ENCODE measurements around the gene RPTOR. TPM values are rescaled to one million over a fixed set of nuclear protein-coding genes. Genes with fewer than 3 reads are reported as not detected.

RPTOR gene
- total and polyA plus RNA-seq, 10 of the 15 experiments (the other 5 are each of a cell fraction or from before 2014, with no cell fraction given): 0.18 to 32.1 (median 7.8) TPM

DNA sequence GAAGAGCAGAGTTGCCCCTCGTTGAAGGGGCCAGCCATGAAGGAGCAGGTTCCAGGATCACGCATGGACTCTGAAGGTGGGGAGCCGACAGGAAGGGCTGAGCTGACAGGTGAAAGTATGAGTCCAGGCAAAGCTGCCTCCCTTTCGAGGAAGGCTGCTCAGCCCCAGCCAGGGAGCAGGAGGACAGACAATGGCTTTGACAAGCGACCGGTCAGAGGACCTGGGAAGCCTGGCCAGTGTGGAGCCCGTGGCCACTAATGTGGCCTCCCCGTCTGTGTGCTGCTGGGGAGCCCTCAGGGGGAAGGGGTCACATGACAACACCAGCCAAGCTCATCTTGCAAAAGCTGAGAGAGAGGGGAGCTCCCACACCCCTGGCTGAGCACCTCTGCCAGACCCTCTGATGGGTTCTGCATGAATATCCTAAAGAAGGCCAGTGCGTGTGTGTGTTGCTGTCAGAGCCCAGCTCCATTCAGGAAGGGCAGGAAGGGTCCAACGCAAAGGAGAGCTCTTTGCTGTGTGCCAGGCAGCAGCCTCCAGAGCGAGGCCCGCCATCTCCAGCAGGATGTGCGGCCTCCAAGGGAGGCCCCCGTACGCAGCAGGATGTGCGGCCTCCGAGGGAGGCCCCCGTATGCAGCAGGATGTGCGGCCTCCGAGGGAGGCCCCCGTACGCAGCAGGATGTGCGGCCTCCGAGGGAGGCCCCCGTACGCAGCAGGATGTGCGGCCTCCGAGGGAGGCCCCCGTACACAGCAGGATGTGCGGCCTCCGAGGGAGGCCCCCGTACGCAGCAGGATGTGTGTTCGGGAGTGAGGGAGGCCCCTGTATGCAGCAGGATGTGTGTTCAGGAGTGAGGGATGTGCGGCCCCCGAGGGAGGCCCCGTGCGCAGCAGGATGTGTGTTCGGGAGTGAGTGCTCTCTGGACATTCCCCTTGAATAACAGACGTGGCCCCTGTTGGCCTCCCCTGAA lies 344.9 kb downstream of the RPTOR start:
- peaks cover 30% of the 10 kb centered on the region for H3K4me1 ChIP-seq (ENCODE audit: control insufficient read depth, insufficient read depth, low read length)
- no peak for ATAC-seq
- BruUV-seq (replicated peaks): no TSS peak

DNA sequence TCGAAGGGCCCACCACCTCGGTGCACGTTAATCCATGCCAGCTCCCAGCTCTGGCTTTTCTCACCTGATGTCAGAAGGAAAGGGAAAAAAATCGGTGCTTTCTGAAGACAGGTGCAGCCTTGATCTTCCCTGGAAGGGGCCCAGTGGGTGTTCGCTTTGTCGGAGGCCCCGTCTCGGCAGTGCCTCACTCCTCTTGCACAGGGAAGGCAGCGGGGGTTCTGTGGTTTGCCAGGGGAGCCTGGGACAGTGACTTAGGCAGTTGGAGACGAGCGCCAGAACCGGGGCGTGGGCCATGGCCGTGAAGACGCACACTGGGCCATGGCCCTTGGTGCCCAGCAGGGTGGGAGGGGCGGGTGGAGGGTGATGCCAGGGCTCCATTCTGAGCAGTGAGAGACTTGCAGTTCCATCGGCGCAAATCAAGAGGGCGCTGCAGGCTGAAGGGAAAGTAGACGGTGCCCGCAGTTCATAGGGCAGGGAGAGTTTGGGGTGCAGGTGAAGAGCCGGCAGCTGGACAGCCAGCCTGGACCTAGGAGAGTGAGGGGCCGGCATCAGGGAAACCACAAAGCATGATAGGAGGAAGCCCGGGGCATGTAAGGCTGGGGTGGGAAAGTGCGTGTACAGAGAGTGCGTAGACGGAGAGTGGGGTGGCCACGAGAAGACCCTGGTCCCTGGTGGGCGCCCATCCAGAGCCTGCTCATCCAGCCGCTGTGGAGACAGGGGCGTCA lies 345.7 kb downstream of the RPTOR start:
- H3K9ac ChIP-seq (ENCODE audit: control insufficient read depth, insufficient read depth, low read length): no peak overlapping the region
- POLR2A ChIA-PET: no interaction called here
- peak overlapping the region; percentile 89; the same call in 1 of the 2 replicates for H3K4me2 ChIP-seq (ENCODE audit: control insufficient read depth, insufficient read depth)
- intact Hi-C loops (cut with micrococcal nuclease; ENCODE audit: unreplicated experiment) (loop anchor here (5.0 kb wide), 1 partner anchor 153 kb away; no protein-coding TSS in a partner anchor), in situ Hi-C loops (cut with MboI) (no loop called here)
- H3K27ac ChIP-seq (ENCODE audit: control insufficient read depth, insufficient read depth): no peak overlapping the region; the same call in 1 of the 2 replicates
- H3K27me3 ChIP-seq (replicated peaks in 1 of 2; ENCODE audit: control insufficient read depth in 2 of 2, insufficient read depth in 2 of 2, low read length in 1 of 2): no peaks in the 10 kb centered on the region
- H4K20me1 ChIP-seq (ENCODE audit: control insufficient read depth, insufficient read depth): no peaks in the 10 kb centered on the region
- H3K4me3 ChIP-seq: no peak overlapping the region
- H2AFZ ChIP-seq (ENCODE audit: control insufficient read depth, low read depth, low read length): no peak overlapping the region
- ATAC-seq: no peak
- RAD21 ChIA-PET (ENCODE audit: unreplicated experiment): no interaction called here
- CTCF ChIA-PET: interaction anchor here (1.0 kb wide), 1 partner anchor 13 kb away, joined by 3 read pairs; no protein-coding TSS in a partner anchor
- DNase-seq (ENCODE audit: low read depth, low spot score): no peak
- FAIRE-seq: no peak
- H3K79me2 ChIP-seq (ENCODE audit: control insufficient read depth, insufficient read depth, low read length): no peaks in the 10 kb centered on the region
- SMC1A ChIA-PET (ENCODE audit: uncharacterized antibody, unreplicated experiment): interaction anchor here (1.8 kb wide), 1 partner anchor 80 kb away, joined by 3 read pairs; no protein-coding TSS in a partner anchor
- H3K36me3 ChIP-seq (ENCODE audit: control insufficient read depth in 2 of 2, insufficient read depth in 2 of 2, low read length in 1 of 2): peaks cover 13 to 17% of the 10 kb centered on the region in 2 experiments
- TF ChIP-seq, protein P1, sequence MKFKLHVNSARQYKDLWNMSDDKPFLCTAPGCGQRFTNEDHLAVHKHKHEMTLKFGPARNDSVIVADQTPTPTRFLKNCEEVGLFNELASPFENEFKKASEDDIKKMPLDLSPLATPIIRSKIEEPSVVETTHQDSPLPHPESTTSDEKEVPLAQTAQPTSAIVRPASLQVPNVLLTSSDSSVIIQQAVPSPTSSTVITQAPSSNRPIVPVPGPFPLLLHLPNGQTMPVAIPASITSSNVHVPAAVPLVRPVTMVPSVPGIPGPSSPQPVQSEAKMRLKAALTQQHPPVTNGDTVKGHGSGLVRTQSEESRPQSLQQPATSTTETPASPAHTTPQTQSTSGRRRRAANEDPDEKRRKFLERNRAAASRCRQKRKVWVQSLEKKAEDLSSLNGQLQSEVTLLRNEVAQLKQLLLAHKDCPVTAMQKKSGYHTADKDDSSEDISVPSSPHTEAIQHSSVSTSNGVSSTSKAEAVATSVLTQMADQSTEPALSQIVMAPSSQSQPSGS (IDR thresholded peaks at IDR 0.05; ENCODE audit: low read length): no peak
- TF ChIP-seq, protein P2, sequence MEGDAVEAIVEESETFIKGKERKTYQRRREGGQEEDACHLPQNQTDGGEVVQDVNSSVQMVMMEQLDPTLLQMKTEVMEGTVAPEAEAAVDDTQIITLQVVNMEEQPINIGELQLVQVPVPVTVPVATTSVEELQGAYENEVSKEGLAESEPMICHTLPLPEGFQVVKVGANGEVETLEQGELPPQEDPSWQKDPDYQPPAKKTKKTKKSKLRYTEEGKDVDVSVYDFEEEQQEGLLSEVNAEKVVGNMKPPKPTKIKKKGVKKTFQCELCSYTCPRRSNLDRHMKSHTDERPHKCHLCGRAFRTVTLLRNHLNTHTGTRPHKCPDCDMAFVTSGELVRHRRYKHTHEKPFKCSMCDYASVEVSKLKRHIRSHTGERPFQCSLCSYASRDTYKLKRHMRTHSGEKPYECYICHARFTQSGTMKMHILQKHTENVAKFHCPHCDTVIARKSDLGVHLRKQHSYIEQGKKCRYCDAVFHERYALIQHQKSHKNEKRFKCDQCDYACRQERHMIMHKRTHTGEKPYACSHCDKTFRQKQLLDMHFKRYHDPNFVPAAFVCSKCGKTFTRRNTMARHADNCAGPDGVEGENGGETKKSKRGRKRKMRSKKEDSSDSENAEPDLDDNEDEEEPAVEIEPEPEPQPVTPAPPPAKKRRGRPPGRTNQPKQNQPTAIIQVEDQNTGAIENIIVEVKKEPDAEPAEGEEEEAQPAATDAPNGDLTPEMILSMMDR (IDR thresholded peaks at IDR 0.05 in 2 of 3, conservative IDR thresholded peaks at IDR 0.05 in 1 of 3; ENCODE audit: control insufficient read depth in 2 of 3, extremely low read depth in 1 of 3, insufficient read depth in 1 of 3, low read depth in 3 of 3, low read length in 3 of 3): 0 out of 6 replicates have a peak, but pooled peaks of 1 of the 3 experiments have one; percentile 14
- 97% methylated on average over 31 of the region's 31 CpGs for WGBS (ENCODE audit: insufficient coverage, insufficient replicate concordance, low lambda C conversion rate, missing lambda C conversion rate)
- BruUV-seq (replicated peaks): no TSS peak
- peaks cover 30% of the 10 kb centered on the region for H3K4me1 ChIP-seq (ENCODE audit: control insufficient read depth, insufficient read depth, low read length)
- H3K9me3 ChIP-seq (replicated peaks; ENCODE audit: control insufficient read depth, insufficient read depth, low read length): no peaks in the 10 kb centered on the region

More for the DNA sequence above, 344.9 kb downstream of the RPTOR start:
- POLR2A ChIA-PET: no interaction called here
- 99% methylated on average over 34 of the region's 40 CpGs for WGBS (ENCODE audit: insufficient coverage, insufficient replicate concordance, low lambda C conversion rate, missing lambda C conversion rate)
- H3K9me3 ChIP-seq (replicated peaks; ENCODE audit: control insufficient read depth, insufficient read depth, low read length): no peaks in the 10 kb centered on the region
- H3K4me2 ChIP-seq (ENCODE audit: control insufficient read depth, insufficient read depth): no peak overlapping the region
- intact Hi-C loops (cut with micrococcal nuclease; ENCODE audit: unreplicated experiment) (loop anchor here (5.0 kb wide), 1 partner anchor 152 kb away; no protein-coding TSS in a partner anchor), in situ Hi-C loops (cut with MboI) (no loop called here)
- DNase-seq (ENCODE audit: low read depth, low spot score) (no peak), FAIRE-seq (no peak)
- no peak overlapping the region for H3K27ac ChIP-seq (ENCODE audit: control insufficient read depth, insufficient read depth)
- no peaks in the 10 kb centered on the region for H3K79me2 ChIP-seq (ENCODE audit: control insufficient read depth, insufficient read depth, low read length)
- TF ChIP-seq SREBF2 (IDR thresholded peaks at IDR 0.05; ENCODE audit: low read length) (no peak), DPF2 (IDR thresholded peaks at IDR 0.05) (no peak), YY1 (IDR thresholded peaks at IDR 0.05; ENCODE audit: low read depth, low read length) (no peak)
- CTCF ChIA-PET: interaction anchor here (0.8 to 1.0 kb wide), 2 partner anchors 10 to 12 kb away, joined by 3 to 4 read pairs; no protein-coding TSS in a partner anchor
- H3K36me3 ChIP-seq (ENCODE audit: control insufficient read depth in 2 of 2, insufficient read depth in 2 of 2, low read length in 1 of 2): peaks cover 14 to 16% of the 10 kb centered on the region in 2 experiments
- no peaks in the 10 kb centered on the region for H3K27me3 ChIP-seq (replicated peaks in 1 of 2; ENCODE audit: control insufficient read depth in 2 of 2, insufficient read depth in 2 of 2, low read length in 1 of 2)
- H3K9ac ChIP-seq (ENCODE audit: control insufficient read depth, insufficient read depth, low read length): no peak overlapping the region
- RAD21 ChIA-PET (ENCODE audit: unreplicated experiment): no interaction called here
- no peak overlapping the region for H3K4me3 ChIP-seq
- SMC1A ChIA-PET (ENCODE audit: uncharacterized antibody, unreplicated experiment): interaction anchor here (1.8 kb wide), 1 partner anchor 80 kb away, joined by 3 read pairs; no protein-coding TSS in a partner anchor
- no peaks in the 10 kb centered on the region for H4K20me1 ChIP-seq (ENCODE audit: control insufficient read depth, insufficient read depth)
- H2AFZ ChIP-seq (ENCODE audit: control insufficient read depth, low read depth, low read length): no peak overlapping the region
